Effector memory CD4-positive, alpha-beta T cell (primary cell): ENCODE results near the gene TGFA.

Experiments used
- DNase-seq, 3 donors: peaks; one replicate each; pipeline ENCODE4 v3.0.0-alpha.2; 2020
- H3K27ac ChIP-seq: 2 replicates; pipeline ENCODE4 v1.7.0; 2013; ENCODE audit warnings: mild to moderate bottlenecking, low read length, moderate library complexity; ENCODE audit not compliant: insufficient read depth, poor library complexity, severe bottlenecking
- H3K27me3 ChIP-seq: replicated peaks from 2 replicates; pipeline ENCODE4 v1.7.0; 2013; ENCODE audit warnings: mild to moderate bottlenecking, low read length; ENCODE audit not compliant: insufficient read depth, control insufficient read depth, poor library complexity, severe bottlenecking
- H3K36me3 ChIP-seq: 2 replicates; pipeline ENCODE4 v1.7.0; 2013; ENCODE audit warnings: mild to moderate bottlenecking, low read length, moderate library complexity; ENCODE audit not compliant: control insufficient read depth, insufficient read depth
- H3K4me1 ChIP-seq: 2 replicates; pipeline ENCODE4 v1.7.0; 2013; ENCODE audit warnings: low read length, mild to moderate bottlenecking; ENCODE audit not compliant: control insufficient read depth, insufficient read depth, poor library complexity, severe bottlenecking
- H3K4me3 ChIP-seq: 2 replicates; pipeline ENCODE4 v1.7.0; 2013; ENCODE audit warnings: low read length, low read depth, mild to moderate bottlenecking; ENCODE audit not compliant: insufficient read depth, poor library complexity, severe bottlenecking
- H3K9me3 ChIP-seq: 2 replicates; pipeline ENCODE4 v1.7.0; 2013; ENCODE audit warnings: mild to moderate bottlenecking, low read length, moderate library complexity; ENCODE audit not compliant: control insufficient read depth

The TGFA gene

DNA sequence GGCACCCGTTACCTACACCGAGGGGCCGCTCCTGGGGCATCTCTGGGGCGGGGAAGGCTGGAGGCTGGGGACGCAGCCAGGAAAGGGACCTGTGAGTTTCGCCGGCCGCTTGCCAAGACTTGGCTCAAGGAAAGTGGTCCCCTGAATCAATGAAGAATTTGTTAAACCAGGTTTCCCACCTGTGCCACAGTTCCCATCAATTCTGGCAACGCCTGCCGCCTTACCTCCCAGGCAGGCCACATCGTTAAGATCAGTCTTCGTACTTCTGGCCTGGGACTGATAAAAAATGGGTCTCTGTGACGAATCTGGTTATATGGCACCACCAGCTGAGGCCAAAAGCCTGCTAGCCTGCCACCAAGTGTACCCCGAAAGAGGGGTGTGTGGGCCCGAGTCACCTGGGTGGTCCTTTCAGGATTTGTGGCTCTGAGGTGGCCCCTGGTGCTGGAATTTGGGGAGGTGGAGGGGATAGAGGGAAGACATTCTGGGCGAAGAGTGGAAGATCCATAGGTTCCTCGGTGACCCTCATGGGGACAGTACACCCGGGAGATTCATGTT lies 789 bp upstream of the TGFA start:
- no peak for DNase-seq
- H3K27me3 ChIP-seq = no peaks in the 10 kb centered on the region
- H3K4me3 ChIP-seq = peak overlapping the region; percentile 71
- H3K36me3 ChIP-seq = no peaks in the 10 kb centered on the region
- no peaks in the 10 kb centered on the region for H3K9me3 ChIP-seq
- peaks cover 15% of the 10 kb centered on the region for H3K4me1 ChIP-seq
- no peak overlapping the region for H3K27ac ChIP-seq

DNA sequence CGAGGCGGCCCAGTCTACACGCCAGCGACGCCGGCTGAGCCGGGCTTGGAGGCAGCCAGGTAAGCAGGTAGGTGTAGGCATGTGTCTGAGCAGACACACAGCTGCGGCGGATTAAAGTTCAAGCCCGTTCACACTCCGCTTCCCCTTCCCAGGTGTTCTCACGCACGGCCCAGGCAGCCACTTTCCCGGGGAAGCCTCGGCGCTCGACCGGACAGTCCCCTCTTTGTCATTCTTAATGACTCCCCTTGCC lies 367 bp downstream of the TGFA start:
- Histone ChIP-seq H3K4me1 (peaks cover 15% of the 10 kb centered on the region), H3K4me3 (peak overlapping the region; percentile 71), H3K9me3 (no peaks in the 10 kb centered on the region), H3K27ac (peak overlapping the region; percentile 18), H3K36me3 (no peaks in the 10 kb centered on the region), H3K27me3 (no peaks in the 10 kb centered on the region)
- no peak for DNase-seq

DNA sequence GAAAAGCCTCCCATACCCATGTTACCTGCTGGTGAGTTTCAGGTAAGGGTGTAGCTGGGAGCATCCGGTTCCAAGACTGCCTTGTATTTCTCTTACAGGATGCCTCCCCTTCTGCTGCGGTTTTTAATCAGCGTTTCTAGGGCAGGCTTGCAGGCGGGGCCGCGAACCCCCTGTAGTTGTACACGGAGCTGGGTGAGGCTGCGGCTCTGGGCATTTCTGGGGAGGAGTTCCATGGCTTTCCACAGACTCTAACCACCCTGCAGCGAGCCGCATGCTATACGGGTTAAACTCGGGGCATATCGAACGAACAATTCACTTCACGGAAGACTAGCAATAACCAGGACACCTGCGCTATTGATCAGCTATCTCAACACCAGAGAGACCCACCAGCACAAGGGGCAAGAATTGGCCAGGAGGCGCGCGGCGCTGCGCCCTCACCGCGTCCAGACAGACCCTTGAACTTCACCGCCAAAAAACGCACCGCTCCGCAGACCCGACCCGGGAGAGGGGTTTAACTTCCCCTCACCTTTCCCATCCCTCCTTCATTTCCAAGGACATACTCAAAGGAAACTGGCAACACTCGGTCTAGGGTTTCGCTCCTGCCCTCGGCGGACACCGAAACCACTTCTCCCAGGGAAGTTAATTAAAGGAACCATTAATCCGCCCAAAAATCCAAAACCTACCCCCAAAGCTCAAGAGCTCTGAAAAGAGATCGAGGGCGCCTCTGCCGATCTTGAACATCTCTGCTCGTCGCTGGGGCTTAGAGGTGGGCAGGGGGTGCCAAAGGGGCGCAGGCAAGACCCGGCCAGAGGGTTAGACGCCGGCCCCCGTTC lies 909 bp downstream of the TGFA start:
- Histone ChIP-seq H3K4me3 (peak overlapping the region; percentile 71), H3K27ac (peak overlapping the region; percentile 18), H3K36me3 (no peaks in the 10 kb centered on the region), H3K4me1 (peaks cover 15% of the 10 kb centered on the region), H3K27me3 (no peaks in the 10 kb centered on the region), H3K9me3 (no peaks in the 10 kb centered on the region)
- DNase-seq = peak in 1 of 3 donors; percentile 18

DNA sequence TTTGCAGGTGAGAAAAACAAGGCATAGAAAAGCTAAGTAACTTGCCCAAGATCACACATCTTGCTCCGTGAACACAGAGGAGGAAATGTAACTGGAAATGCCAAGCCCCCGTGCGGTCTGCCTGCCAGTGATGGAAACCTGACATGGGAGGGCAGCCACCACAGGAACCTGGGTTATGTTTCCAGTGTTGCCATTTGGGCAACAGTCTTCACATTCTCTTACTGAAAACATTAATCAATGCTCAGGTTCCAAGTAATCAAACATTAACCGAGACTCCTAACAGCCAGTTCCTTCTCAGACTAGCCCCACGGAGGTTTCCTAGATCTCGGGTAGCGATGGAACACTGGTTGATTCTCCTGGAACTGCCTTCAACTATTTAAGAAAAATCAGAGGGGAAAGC lies 2.5 kb downstream of the TGFA start:
- Histone ChIP-seq H3K27ac (no peak overlapping the region), H3K27me3 (no peaks in the 10 kb centered on the region), H3K4me1 (peaks cover 15% of the 10 kb centered on the region)

DNA sequence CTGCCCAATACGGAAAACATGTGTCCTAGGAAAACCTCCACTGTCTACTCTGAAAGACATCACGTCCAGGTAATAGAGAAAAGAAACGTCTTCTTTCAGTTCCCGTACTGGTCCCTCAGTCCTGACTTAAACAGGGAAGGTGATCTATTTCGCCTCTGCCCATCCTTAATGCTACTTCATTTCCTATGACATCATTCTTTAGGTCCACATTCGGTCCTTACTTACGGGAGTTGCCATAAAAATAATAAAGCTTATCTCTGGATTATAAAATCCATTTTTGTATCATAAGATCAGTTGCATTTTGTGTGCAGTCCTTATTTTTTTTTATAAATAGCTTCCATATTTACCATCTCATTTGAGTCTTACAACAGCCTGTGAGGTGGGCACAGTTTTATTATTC lies 3.7 kb downstream of the TGFA start:
- Histone ChIP-seq H3K27ac (no peak overlapping the region), H3K27me3 (no peaks in the 10 kb centered on the region), H3K4me1 (peaks cover 15% of the 10 kb centered on the region), H3K36me3 (no peaks in the 10 kb centered on the region), H3K9me3 (no peaks in the 10 kb centered on the region), H3K4me3 (no peak overlapping the region)
- DNase-seq = no peak

More for the DNA sequence above, 2.5 kb downstream of the TGFA start:
- Histone ChIP-seq H3K9me3 (no peaks in the 10 kb centered on the region), H3K4me3 (no peak overlapping the region), H3K36me3 (no peaks in the 10 kb centered on the region)
- DNase-seq = no peak

DNA sequence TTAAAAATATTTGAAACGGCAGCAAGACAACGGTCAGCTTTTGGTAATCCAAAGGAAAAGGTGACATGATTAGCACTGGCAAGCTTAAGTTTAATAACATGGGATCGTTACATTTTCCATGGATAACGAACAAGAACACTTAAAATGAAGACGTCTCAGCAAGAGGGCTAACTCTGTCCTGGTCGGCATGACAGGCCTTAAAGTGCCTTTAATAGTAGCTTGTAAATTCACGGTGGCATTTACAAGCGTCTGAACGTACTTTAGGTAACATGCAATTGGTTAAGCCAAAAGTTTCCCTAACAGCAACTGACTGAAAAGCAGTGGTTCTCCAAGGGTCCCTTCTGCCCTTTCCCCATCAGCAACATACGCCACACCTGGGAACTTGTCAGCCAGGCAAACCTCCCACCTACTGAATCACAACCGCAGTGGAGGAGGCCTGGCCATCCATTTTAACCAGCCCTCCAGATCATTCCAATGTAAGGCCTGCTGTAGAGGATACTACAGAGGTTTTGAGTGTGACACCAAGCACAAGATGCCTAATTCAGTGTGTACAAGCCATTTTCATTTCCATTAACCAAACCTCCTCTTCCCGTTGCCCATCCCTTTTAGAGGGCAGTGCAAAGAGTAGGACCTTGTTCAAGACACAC lies 4.4 kb downstream of the TGFA start:
- Histone ChIP-seq H3K9me3 (no peaks in the 10 kb centered on the region), H3K4me3 (no peak overlapping the region), H3K4me1 (peaks cover 7% of the 10 kb centered on the region), H3K27ac (no peak overlapping the region), H3K27me3 (no peaks in the 10 kb centered on the region), H3K36me3 (no peaks in the 10 kb centered on the region)
- no peak for DNase-seq

DNA sequence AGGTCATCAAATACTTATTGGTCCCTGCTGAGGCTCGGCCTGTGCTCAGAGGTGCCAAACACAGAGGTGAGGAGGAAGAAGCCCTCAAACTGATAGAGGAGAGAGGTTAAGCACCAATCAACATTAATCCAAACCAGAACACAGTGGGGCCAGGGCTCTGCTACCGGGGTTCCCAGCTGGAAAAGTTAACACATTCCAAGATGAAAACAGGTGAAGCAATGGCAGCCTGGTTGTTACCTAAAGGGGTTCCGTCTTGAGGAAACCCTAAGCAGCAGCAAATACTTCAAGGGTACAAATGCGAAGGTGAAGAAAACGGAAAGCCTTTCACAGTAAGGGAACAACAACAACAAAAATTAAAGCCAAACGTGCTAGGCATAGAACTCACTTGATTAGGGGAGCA lies 5.4 kb downstream of the TGFA start:
- no peaks in the 10 kb centered on the region for H3K36me3 ChIP-seq
- no peaks in the 10 kb centered on the region for H3K9me3 ChIP-seq
- no peak overlapping the region for H3K27ac ChIP-seq
- DNase-seq = no peak
- no peaks in the 10 kb centered on the region for H3K27me3 ChIP-seq
- H3K4me1 ChIP-seq = peaks cover 7% of the 10 kb centered on the region
- H3K4me3 ChIP-seq = no peak overlapping the region

DNA sequence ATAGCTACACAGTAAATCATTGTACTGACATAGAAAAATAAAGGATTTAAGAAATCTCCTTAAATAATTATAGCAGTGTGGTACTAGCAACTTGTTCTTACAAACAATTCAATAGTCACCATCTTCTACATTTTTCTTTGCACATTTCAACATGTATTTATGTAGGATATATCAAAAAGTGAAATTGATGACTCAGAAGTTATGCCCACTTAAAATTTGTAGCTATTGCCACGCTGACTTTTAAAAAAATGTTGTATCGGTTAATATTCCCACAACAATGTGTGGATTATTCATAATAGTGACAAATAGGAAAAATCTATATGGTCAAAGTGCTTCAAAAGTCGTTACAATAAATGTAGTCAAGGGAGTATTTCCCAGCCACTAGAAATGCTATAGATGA lies 6.7 kb downstream of the TGFA start:
- H3K4me3 ChIP-seq = no peak overlapping the region
- no peaks in the 10 kb centered on the region for H3K36me3 ChIP-seq
- no peak for DNase-seq
- no peak overlapping the region for H3K27ac ChIP-seq
- H3K9me3 ChIP-seq = no peaks in the 10 kb centered on the region
- H3K4me1 ChIP-seq = no peaks in the 10 kb centered on the region
- H3K27me3 ChIP-seq = no peaks in the 10 kb centered on the region

DNA sequence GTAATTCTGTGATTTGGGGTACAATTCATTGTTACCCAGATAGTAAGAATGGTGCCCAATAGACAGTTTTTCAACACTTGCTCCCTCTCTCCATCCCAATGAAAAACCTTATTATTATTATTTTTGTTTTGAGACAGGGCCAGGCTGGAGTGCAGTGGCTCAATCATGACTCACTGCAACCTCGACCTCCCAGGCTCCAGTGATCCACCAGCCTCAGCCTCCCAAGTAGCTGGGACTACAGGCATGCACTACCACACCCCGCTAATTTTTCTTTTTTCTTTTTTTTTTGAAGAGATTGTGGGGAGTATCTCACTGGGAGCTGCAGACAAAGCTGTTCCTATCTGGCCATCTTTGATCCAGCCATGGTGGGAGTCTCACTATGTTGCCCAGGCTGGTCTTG lies 7.2 kb downstream of the TGFA start:
- DNase-seq = no peak
- Histone ChIP-seq H3K27ac (no peak overlapping the region), H3K27me3 (no peaks in the 10 kb centered on the region), H3K4me3 (no peak overlapping the region), H3K9me3 (no peaks in the 10 kb centered on the region), H3K36me3 (no peaks in the 10 kb centered on the region), H3K4me1 (no peaks in the 10 kb centered on the region)

DNA sequence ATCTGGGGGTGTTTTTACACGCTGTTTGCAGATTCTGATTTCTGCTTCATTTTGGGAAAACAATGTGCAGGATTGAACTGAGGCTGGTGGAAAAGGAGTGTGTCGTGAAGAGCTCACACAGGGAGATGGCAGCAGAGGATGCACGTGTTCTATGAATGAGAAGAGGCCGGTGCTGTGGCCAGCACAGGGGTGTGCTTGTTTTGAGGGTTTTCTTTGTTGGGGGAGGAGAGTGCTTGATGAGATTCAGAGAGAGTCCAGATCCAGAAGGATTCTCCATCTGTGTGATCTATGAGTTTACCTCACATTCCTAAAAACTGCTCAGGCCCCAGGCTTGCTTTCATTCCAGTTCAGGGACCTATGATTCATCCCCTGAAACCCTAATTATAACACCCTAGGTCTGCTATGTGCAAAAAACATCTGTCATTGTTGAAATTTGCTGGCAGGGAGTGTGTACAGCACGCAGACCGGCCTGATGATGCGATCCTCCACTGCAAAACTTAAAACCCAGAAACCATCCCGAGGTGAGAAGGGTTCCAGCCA lies 12.1 kb downstream of the TGFA start:
- H3K27ac ChIP-seq = no peak overlapping the region
- DNase-seq = no peak
- H3K4me3 ChIP-seq = no peak overlapping the region

More for the DNA sequence above, 12.1 kb downstream of the TGFA start:
- Histone ChIP-seq H3K4me1 (no peaks in the 10 kb centered on the region), H3K27me3 (no peaks in the 10 kb centered on the region), H3K9me3 (no peaks in the 10 kb centered on the region), H3K36me3 (no peaks in the 10 kb centered on the region)
